HT1080 (cell line): Measurements from ENCODE around the gene PRKCH. TPM values are rescaled to one million over a fixed set of nuclear protein-coding genes. Genes with fewer than 3 reads are reported as not detected.

Source experiments
- DNase-seq: peaks from one replicate; pipeline ENCODE4 v3.0.0-alpha.2; 2015; ENCODE audit warnings: low read depth
- total RNA-seq: library from RNA; depleted of rRNA; stranded (reverse); fragments of >200 nt; shearing (Covaris generic); gene quantifications from 2 replicates; pipeline ENCODE4 v1.2.3, GENCODE V29; 2014

PRKCH gene
- total RNA-seq, 1 experiment from 2014 or later = 7.4 TPM

DNA sequence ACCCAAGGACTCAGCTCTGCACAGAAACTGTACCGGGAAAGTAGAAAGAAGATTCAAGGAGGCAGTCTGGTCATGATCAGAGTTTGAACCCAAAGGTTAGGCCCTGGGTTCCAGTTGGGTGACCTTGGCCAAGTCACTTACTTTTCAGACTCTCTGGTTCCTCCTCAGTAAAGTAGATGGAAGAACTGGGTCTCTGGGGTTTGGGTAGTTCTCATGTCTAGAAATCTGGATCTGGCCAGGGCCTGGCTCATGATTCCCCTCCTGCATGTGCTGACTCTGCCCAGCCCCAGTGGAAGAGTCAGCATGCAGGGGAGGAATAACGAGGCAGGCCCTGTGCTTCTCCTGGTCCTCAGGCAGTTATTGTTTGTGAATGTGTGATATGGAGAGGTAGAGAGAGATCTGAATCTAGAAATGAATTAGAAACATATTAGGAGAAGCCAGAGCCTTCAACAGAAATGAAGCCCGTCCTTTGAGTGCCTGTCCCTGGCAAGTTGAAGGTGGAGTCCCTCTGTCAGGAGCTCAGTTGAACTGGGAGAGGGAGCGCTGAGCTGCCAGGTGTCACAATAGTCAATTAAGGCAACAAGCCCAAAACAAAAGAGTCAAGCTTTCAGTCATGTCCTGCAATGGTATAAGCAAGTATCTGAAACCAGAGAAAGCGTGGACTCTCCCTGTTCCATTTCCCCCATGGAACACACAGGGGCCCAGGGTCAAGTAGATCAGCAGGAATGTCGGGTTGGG lies 242.7 kb downstream of the PRKCH start:
- DNase-seq = no peak

DNA sequence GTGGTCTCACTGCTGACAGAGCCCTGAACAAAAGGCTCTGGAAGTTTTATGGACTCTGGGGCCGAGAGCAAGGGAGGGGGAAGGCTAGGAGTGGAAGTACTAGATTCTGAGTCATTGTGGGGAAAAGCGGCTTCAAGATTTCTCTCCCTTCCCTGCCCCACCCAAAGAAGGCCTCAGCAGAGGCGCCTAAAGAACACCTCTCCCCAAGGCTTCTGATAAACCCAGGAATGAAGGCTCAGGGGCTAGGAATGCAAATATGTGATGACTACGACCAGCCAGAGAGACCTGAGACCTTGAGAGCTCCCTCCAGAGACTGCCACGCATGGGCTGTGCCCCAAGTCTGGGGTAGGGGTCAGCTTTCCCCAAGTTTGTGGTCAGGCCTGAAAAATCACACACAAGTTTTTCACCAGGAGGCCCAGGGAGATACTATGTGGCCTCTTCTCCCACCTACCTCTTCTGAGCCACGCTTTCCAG lies 243.3 kb downstream of the PRKCH start:
- DNase-seq = peak; percentile 98

DNA sequence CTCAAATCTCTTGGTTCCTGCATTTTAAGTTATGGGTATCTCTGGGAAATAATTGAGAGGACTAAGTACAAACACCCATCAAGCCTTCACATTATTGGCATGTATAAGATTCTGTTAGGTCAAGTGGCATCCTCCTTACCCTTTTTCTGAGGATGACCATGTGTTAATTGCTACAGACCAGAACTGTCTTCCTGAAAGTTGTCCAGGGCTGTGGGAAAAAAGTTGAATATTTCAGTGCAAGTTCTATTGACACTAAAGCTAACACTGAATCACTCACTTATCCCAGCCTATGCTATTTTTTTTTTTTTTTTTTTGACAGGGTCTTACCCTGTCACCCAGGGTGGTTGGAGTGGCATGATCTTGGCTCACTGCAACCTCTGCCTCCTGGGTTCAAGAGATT lies 243.8 kb downstream of the PRKCH start:
- DNase-seq = peak; percentile 58

DNA sequence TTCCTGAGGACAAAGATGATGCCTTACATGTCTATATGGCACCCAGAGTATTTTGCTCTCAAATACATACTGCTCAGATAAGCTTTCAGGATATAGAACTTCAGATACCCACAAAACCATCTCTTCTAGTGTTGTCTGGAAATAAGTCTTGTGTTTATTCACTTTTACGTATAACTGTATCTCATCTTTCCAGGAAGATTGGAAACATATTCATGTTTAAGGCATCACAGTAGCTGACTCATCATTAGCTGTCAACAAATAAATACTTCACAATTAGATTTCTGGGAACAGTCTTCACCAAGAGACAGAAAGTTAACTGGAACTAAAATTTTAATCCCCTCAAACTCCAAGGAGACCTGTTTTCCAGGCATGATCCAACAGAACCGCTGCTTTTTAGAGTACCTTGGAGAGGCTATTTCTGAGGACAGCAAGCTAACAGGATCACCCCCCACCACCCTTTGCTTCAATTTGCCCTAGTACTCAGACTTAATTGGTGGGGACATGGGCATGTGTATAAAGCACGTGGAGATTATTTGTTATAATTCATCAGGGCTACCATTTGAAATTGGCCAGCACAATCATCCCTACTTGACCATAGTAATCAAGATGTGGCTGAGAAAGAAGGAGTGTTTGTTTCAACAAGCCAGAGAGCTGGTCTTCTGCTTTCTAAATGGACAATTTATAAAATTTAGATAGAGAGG lies 244.6 kb downstream of the PRKCH start:
- DNase-seq = no peak

DNA sequence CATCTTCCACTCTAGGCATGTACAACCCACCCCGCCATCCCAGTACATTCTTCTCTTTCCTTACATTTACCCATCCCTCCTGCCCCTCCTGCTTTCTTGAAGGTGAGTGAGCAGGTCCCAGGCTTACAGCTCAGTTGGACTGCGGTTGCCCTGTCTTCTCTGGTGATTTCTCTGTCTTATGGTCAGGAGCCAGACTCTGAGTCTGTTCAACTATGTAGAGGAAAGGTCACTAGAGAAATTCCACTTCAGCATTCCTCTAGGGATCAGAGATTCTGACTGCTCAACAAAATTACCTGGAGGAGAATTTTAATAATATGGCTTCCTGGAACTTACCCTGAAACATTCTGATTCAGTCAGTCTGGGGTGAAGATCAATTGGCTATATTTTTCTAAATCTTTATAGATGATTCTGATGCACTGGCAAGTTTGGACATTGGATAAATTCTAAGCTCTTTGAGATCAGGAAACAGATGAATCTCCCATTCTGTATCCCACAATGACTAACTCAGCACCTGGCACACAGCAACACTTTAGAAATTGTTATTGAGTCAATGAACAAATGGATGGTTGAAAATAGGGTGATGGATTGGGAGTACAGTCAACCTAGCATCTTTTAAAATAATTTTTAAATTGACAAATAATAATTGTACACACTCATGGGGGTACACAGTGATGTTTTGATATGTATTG lies 245.3 kb downstream of the PRKCH start:
- peak; percentile 44 for DNase-seq

DNA sequence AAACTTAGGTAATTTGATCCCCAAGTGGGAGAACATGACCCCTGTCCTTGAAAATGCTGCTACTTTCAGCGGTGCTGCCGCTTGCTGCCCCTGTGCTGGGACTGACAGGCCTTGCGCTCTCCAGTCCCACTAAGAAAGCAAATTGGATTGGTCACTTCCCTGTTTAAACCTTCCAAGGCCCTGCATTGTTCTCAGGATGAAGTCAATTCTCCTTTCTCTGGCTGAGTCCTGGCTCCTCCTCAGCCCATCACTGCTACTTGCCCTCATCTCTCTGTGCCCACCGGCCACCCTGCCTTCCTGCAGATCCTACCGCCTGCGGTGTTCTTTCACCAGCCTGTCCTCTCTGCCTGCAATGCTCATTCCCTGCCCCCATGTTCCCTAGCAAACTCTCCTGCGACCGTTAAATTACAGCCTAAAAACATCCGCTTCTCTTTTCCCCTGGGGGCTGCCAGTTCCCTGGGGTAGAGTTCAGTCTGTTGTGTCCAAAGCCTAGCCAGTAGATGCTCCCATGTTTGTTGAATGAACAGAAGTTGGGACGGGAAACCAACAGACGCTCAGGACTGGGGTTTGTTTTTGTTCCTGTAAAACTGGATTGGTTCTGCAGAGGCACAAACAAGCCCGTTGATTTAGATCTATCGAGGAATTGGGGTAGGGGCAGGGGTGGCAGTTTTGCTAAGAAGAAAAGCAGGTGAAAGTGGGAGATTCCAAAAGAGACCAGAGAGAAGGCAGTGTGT lies 246.6 kb downstream of the PRKCH start:
- DNase-seq = no peak

DNA sequence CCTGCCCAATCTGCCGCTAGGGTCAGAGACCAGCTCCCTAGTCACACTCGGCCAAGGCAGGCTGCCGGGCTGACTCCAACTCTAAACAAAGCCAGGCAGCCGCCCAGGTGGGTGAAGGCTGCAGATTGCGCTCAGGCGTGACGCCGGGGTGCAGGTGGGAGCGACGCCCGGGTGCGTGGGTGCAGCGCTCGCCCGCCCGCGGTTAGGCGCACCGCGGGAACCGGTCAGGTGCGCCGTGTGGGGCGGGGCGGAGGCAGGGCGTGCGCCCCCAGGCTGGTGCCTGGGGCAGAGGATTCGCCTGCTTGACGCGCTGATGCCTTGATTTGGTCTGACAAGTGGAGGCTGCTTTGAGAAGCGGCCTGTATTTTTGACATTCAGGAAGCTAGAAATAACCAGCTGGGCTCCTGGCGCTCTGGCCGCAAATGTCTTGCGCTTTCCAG lies 247.2 kb downstream of the PRKCH start:
- no peak for DNase-seq

DNA sequence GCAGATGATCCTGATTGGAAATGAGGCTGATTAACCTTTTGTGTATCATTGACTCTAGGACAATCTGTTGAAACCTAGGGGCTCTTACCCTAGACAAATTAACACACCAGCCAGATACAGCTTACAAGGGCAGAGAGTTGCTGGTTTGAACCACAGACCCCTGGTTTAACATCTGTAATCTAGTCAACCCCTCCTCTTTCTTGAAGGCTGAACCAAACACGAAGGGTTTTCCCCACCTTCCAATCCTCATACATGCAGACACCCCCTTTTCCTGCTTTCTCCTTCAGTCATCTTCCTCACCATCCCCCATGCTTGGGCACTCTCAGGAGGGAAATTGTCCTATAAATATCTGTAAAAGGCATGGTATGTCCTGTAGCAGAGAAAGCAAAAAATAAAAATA lies 247.9 kb downstream of the PRKCH start:
- no peak for DNase-seq

DNA sequence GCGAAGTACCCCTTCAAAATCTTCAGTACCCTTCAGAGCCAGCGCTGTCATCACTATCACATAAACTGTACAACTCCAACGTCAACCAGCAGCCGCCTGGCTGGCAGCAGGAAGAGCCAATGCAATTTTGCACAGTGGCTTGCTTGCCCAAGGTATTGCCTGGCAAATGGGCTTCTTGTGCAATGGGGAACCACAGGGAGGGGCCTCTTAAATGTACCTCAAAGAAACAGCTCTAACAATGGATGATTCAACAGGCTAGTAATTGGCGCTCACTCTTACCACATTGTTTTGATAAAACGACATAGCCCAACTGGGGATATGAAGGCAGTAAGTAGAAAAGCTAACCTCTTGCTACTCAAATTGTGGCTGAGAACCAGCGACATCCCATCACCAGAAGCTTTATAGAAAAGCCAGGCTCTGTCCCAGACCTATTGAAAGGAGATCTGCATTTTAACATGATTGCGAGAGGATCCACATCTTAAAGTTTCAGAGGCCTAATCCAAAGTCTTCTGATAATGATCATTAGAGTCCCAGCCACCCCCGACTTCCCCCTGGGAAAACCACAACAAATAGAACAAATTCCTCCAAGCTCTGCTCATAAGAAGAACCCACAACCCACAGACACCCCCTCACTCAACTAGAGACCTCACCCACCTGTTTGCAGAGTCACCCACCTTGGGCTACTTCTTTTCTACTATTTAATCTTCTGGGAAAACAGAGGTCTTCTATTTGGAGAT lies 248.6 kb downstream of the PRKCH start:
- DNase-seq = peak; percentile 96

DNA sequence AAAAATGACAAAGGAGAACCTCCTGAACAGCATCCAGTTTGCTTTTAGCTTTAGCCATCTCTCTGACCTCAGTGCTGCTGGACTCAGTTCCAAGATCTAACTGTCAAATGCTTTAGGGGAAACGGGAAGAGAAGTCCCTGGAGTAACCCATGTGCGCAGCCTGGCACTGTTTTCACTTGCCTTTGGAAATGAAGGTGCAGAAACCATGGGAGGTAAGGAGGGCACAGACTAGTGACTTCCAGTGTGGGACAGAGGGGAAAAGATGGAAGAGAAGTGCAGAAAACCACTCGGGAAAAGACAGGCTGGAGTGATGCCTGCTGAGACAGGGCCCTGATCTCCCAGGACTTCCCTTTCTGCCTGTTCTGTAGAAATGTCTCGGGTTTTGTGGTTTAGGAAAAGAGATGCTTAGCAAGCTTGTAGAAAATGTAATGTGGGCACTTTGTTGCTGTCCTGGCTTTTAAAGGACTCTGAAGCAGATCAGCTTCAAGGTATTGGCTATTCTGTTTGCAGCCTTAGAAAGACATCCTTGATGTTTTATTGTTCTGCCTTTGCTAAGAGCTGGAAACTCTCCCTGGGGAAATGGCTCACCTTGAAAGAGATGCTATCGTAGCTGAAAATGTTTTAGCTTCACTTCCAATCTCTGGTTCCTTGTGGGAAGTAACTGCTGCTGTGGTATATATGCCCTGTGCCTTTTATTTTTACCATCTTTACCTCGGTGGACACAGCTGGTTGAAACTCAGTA lies 249.3 kb downstream of the PRKCH start:
- DNase-seq = peak; percentile 40

DNA sequence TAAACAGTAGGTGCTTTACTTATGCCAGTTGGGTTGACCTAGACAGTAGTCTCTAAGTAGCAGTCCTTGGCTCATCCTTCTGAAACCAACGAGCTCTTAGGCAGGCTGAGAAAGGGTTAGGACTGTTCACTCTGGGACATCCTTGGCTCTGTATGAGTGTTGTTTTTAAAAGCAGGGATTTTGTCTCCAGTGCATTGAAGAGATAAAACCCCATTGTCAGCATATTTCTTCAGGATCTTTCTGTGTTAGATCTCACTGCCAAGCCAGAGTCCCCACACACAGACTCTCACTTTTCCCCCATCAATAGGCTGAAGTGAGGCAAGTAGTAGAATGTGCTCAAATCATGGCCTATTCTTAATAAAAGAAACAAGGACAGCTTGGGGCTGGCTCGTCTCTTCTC lies 250.5 kb downstream of the PRKCH start:
- DNase-seq = no peak

DNA sequence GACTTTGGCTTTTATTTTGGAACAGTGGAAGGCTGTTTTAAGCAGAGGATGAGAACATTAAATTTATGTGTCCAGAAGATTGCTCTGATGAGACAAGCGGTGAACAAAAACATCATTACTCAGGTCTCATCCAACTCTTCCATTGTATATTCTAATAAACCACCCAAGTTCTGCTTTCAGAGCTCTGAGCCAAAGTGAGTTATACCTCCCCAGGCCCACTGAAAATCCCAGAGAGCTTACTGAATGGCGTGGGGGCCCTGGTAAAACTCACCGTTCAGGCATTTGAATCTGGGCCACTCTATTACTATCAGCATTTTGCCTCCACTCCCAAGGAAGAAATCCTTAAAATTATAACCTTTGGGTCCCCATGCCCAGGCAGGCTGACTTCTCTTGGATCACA lies 251.9 kb downstream of the PRKCH start:
- no peak for DNase-seq

DNA sequence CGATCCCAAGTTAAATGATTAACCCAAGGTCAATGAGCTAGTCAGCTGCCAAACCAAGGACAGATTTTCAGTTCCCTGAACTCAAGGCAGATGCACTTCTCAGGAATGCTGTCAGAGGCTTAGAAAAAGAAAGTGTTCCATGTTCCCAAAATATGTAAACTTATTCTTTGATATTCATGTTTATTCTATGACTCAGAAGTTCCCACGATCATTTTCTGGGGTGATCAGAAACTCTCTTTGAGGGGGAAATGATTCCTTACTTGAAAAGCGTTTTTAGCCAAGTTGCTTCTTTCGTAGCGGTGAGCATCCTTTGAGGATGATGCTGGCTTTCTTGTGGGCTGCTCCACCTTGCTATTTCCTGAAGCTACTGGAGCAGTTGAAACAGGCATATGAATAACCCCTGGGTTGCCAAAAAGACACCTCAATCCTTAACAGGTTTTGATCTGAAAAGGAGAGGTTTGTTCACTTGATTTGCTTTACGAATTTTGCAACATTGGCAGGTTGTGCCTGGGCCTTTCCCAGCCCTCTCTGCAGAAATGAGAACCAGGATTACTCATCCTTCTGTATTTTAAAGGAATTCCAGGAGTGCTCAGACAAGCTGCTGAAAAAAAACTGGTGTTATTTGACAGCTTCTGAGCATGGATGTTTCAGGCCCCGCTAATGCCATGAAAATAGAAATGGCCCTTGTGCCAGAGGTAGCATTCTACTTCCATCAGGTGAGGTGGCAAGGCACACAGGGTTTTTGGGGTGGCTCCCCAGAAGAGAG lies 252.6 kb downstream of the PRKCH start:
- peak; percentile 62 for DNase-seq

DNA sequence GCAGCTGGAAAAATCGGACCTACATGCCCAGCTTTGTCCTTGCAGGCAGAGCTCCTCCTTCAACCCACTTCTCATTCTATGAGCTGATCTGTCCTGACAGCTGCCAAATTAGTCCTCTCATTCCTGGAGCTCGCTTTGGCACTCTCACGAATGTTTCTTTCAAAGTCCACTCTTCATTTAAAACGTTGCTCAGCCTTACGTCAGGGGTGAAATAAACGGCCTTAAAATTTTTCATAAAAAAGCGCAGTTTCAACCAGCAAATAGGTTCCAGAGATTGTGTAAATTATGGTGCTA lies 253.1 kb downstream of the PRKCH start:
- no peak for DNase-seq

DNA sequence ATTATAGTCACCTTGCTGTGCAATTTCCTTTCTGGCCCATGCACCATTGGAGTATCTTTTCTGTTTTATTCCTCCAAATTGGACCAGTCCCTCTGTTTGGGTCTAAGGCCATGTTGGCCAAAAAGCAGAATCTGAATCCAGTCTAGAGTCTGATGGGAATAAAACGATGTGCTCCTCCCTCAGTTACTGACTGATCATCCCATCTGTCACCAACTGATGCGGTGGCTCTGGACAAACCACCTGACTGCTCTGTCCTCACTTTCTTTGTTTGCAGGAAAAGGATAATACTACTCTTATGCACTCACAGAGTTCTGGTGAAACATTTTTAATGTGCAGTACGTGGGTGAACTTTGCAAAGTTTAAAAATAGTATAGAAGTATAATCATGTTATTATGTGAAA lies 253.7 kb downstream of the PRKCH start:
- DNase-seq = no peak

DNA sequence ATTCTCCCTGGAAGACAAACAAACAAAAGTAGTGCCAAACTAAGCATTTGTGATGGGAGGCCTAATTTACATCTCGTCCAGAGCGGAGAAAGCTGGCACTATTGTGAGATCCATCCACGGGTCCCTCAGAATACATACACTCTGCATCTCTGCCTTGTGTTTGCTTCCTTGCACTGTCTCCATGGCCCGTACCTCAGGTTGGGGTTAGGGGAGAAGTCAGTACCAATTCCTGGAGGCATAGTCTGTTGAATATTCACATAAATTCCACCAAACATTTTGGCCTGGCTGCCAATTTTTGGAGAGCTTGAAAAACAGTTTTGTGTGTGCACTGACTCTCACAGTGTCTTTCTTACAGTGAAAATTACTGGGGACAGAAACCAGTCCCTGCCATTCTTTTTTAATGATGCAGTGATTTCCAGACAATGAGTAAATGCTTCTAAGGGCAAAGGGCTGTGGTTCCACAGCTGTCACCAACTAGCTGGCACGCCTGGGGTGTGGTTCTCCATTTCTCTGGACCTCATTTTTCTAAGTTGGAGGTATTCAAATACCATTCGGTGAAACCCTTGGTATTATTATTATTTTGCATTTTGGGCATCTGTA lies 254.3 kb downstream of the PRKCH start:
- no peak for DNase-seq

DNA sequence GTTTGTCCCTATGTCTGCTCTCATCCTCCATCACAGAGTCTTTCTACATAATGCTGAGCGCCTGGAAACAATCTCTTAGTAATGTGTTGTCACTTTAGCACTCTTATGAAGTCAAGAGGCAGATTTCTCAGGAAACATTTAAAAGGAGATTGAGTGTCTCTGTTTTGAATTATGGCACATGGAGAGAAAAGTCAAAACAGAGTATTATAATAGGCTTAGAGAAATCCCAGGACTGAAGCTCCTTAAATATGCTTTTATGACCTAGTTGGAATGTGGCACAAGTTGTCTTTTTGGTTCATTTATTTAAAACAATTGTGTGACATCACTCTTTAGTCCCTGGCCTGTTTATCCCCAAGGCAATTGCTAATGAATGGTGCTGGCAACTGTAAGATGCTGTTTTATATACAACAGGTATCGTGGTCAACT lies 256.1 kb downstream of the PRKCH start:
- DNase-seq = no peak

DNA sequence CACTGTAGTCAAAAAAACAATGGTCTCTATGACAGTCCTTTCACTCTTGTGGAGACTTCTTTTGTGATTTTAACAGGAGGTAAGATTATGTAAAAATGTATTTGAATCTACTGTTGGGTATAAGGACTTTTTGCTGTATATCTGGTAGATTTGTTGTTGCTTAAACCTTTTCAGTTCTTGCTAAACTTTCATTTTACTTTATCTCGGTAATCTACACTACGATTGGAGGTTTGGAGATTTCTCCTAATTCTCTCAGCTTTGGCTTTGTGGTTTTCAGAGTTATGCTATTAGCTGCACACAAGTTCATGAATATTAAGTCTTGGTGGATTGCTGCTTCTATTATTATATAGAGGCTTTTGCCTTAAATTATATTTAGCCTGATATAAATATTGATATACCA lies 257.4 kb downstream of the PRKCH start:
- no peak for DNase-seq

DNA sequence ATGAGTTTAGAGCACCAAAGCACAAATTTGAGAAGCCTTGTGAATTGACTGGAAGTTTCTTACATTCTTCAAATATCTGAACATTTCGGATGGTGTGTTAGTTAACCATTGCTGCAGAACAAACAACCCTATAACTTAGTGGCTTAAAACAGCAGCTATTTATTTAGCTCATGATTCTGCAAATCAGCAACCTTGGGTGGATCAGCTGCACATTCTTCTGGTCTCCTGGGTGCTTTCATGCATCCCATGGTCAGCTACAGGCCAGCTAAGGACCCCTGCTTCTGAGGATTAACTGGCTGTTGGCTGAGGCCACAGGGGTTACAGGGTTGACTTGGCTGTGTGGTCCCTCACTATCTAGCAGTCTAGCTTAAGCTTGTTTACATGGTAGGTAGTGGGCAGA lies 260.0 kb downstream of the PRKCH start:
- no peak for DNase-seq
